HepG2 (cell line): ENCODE measurements around the gene ARL3. TPM values are rescaled to one million over a fixed set of nuclear protein-coding genes. Genes with fewer than 3 reads are reported as not detected.

Experiments
- CHD4 ChIP-seq: fragments of 200-600 bp; sonication (generic); IDR thresholded peaks from 2 replicates; pipeline ENCODE4 v1.7.0; 2017; ENCODE audit warnings: mild to moderate bottlenecking, low read length, borderline replicate concordance
- CREB3 ChIP-seq: sonication (generic); formaldehyde crosslinking; IDR thresholded peaks from 2 replicates; pipeline ENCODE4 v1.5.0; 2020; ENCODE audit warnings: missing genetic modification reagents
- IKZF1 ChIP-seq: fragments of 450-650 bp; IDR thresholded peaks from 2 replicates; pipeline ENCODE4 v1.7.1; 2016
- KDM2A ChIP-seq: sonication (generic); formaldehyde crosslinking; IDR thresholded peaks from 2 replicates; pipeline ENCODE4 v1.4.0; 2020; ENCODE audit warnings: low read depth, missing genetic modification reagents, borderline replicate concordance
- KDM6A ChIP-seq: IDR thresholded peaks from 2 replicates; pipeline ENCODE4 v1.6.1; 2016; ENCODE audit warnings: low read depth
- KLF16 ChIP-seq, 2 experiments: sonication (generic) in 1 of 2; formaldehyde crosslinking in 1 of 2; IDR thresholded peaks; 2 replicates each; pipeline versions ENCODE4 v1.6.1 to v1.8.0; 2016 to 2023; ENCODE audit warnings: missing genetic modification reagents in 2 of 2, missing compliant biosample characterization in 1 of 2
- NAIF1 ChIP-seq: sonication (generic); formaldehyde crosslinking; IDR thresholded peaks from 2 replicates; pipeline ENCODE4 v1.5.0; 2020; ENCODE audit warnings: mild to moderate bottlenecking, missing genetic modification reagents, borderline replicate concordance
- ONECUT2 ChIP-seq: sonication (generic); formaldehyde crosslinking; IDR thresholded peaks from 2 replicates; pipeline ENCODE4 v1.4.0; 2020; ENCODE audit warnings: missing genetic modification reagents
- SALL1 ChIP-seq: sonication (generic); formaldehyde crosslinking; IDR thresholded peaks from 2 replicates; pipeline ENCODE4 v1.8.0; 2022; ENCODE audit warnings: mild to moderate bottlenecking, missing genetic modification reagents
- TFAP4 ChIP-seq: sonication (generic); IDR thresholded peaks from 2 replicates; pipeline ENCODE4 v1.6.1; 2016; ENCODE audit warnings: low read depth, borderline replicate concordance
- TSC22D2 ChIP-seq: sonication (generic); formaldehyde crosslinking; IDR thresholded peaks from 2 replicates; pipeline ENCODE4 v1.5.1; 2020; ENCODE audit warnings: missing genetic modification reagents, mild to moderate bottlenecking, borderline replicate concordance
- ZBTB43 ChIP-seq: sonication (generic); formaldehyde crosslinking; conservative IDR thresholded peaks from 2 replicates; pipeline ENCODE4 v1.4.0; 2020; ENCODE audit warnings: missing genetic modification reagents
- ZBTB46 ChIP-seq: sonication (generic); formaldehyde crosslinking; IDR thresholded peaks from 2 replicates; pipeline ENCODE4 v1.4.0; 2020; ENCODE audit warnings: mild to moderate bottlenecking, missing genetic modification reagents, borderline replicate concordance
- ZNF281 ChIP-seq: sonication (generic); formaldehyde crosslinking; IDR thresholded peaks from 2 replicates; pipeline ENCODE4 v1.4.0; 2020; ENCODE audit warnings: missing genetic modification reagents, borderline replicate concordance
- ZNF317 ChIP-seq: sonication (generic); formaldehyde crosslinking; IDR thresholded peaks from 2 replicates; pipeline ENCODE4 v1.5.0; 2020; ENCODE audit warnings: mild to moderate bottlenecking, missing genetic modification reagents
- ZNF564 ChIP-seq: sonication (generic); formaldehyde crosslinking; IDR thresholded peaks from 2 replicates; pipeline ENCODE4 v1.8.1; 2023; ENCODE audit warnings: mild to moderate bottlenecking, missing genetic modification reagents
- ZNF678 ChIP-seq: sonication (generic); formaldehyde crosslinking; IDR thresholded peaks from 2 replicates; pipeline ENCODE4 v1.4.0; 2020; ENCODE audit warnings: mild to moderate bottlenecking, missing genetic modification reagents
- ZSCAN9 ChIP-seq: IDR thresholded peaks from 2 replicates; pipeline ENCODE4 v1.6.1; 2016; ENCODE audit warnings: borderline replicate concordance
- ZXDC ChIP-seq: sonication (generic); formaldehyde crosslinking; IDR thresholded peaks from 2 replicates; pipeline ENCODE4 v1.5.0; 2020; ENCODE audit warnings: mild to moderate bottlenecking, missing genetic modification reagents
- polyA plus RNA-seq, 8 experiments: library from polyadenylated mRNA; depleted of rRNA in 3 of 8; stranded (reverse) in 7 of 8; unstranded in 1 of 8; fragments of >200 nt; fragmentation: Illumina TruSeq in 4 of 8; extraction: Trizol in 4 of 8; gene quantifications; 2 replicates each; pipeline versions ENCODE4 v1.2.1 to v1.2.3, GENCODE V29; 2011 to 2016; ENCODE audit warnings: low read depth in 4 of 8, missing spikeins in 1 of 8, mixed read lengths in 1 of 8; ENCODE audit not compliant: insufficient read depth in 1 of 8
- total RNA-seq, 5 experiments: library from RNA; depleted of rRNA; stranded (reverse); fragments of >200 nt; fragmentation: Illumina TruSeq; extraction: Trizol; gene quantifications; 2 replicates each; pipeline ENCODE4 v1.2.3, GENCODE V29; 2016; ENCODE audit warnings: low read depth in 1 of 5

Gene ARL3
- total and polyA plus RNA-seq, 2 of the 13 experiments (the other 11 are each of a cell fraction or from before 2014, with no cell fraction given) = 5.2 to 6.6 TPM

GRCh38 chr10:102642736-102643335 is 71.4 kb downstream of the ARL3 start (continued):
- 0 out of 2 replicates have a peak, but pooled peaks have one; percentile 37 for TF ChIP-seq CREB3
- no peak for TF ChIP-seq ZBTB46 (CRISPR knock-in tag)
- TF ChIP-seq ONECUT2 (CRISPR knock-in tag) = no peak
- no peak for TF ChIP-seq ZNF281 (CRISPR knock-in tag)
- no peak for TF ChIP-seq ZNF564 (CRISPR knock-in tag)
- no peak for TF ChIP-seq IKZF1
- no peak for TF ChIP-seq ZNF678 (CRISPR knock-in tag)
- no peak for TF ChIP-seq NAIF1 (CRISPR knock-in tag)
- TF ChIP-seq SALL1 (CRISPR knock-in tag) = peak; percentile 47; the same call in 1 of the 2 replicates
- TF ChIP-seq ZNF317 (CRISPR knock-in tag) = no peak
- TF ChIP-seq TFAP4 = no peak
- peak; percentile 42; the same call in 1 of the 2 replicates for TF ChIP-seq KDM2A (CRISPR knock-in tag)
- no peak for TF ChIP-seq ZXDC
- TF ChIP-seq ZSCAN9 = no peak
- no peak for TF ChIP-seq ZBTB43 (CRISPR knock-in tag)
- 0 out of 2 replicates have a peak, but pooled peaks have one; percentile 4 for TF ChIP-seq TSC22D2 (CRISPR knock-in tag)
- no peak for TF ChIP-seq CHD4
- TF ChIP-seq KLF16 (CRISPR knock-in tag; IDR thresholded peaks at IDR 0.05) = no peak
- no peak for TF ChIP-seq KDM6A (CRISPR knock-in tag)
